ENCODE measurements around the gene PSMB7.
A peak's percentile ranks its signal among the peaks of the same experiment; 100 is the strongest.

Gene PSMB7

DNA sequence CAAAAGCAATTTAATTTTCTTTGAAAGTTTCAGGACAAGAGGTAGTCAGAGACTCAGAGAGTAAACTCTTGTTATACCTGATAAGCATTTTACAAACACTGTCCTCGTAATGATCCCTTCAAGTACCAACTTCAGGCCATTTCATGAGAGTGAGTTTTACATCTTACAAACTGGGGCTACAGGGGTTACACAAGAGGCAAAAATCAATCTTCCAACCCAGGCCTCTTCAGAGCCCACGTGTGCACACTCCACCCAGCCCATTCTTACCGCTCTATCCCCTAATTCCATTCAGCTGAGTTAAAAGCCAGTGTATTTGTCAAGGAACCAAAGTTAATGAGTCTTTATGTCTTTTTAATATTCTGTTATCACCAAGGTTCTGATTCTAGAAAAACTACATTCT, 46.5 kb downstream of the PSMB7 start:
- ChIA-PET CTCF (no interaction called here), POLR2A (ENCODE audit: low non-redundant PET) (no interaction called here)
- TF ChIP-seq, protein P1, sequence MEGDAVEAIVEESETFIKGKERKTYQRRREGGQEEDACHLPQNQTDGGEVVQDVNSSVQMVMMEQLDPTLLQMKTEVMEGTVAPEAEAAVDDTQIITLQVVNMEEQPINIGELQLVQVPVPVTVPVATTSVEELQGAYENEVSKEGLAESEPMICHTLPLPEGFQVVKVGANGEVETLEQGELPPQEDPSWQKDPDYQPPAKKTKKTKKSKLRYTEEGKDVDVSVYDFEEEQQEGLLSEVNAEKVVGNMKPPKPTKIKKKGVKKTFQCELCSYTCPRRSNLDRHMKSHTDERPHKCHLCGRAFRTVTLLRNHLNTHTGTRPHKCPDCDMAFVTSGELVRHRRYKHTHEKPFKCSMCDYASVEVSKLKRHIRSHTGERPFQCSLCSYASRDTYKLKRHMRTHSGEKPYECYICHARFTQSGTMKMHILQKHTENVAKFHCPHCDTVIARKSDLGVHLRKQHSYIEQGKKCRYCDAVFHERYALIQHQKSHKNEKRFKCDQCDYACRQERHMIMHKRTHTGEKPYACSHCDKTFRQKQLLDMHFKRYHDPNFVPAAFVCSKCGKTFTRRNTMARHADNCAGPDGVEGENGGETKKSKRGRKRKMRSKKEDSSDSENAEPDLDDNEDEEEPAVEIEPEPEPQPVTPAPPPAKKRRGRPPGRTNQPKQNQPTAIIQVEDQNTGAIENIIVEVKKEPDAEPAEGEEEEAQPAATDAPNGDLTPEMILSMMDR (conservative IDR thresholded peaks at IDR 0.05; ENCODE audit: low read depth), result no peak
- no peak overlapping the region for H3K27ac ChIP-seq
- DNase-seq (ENCODE audit: low spot score), result no peak

GRCh38 chr9:124366476-124367220, 48.6 kb downstream of the PSMB7 start:
- TF ChIP-seq, protein P1 (conservative IDR thresholded peaks at IDR 0.05; ENCODE audit: low read depth), result no peak
- CTCF ChIA-PET, result interaction anchor here (0.6 to 2.0 kb wide), 2 partner anchors 160 to 240 kb away, joined by 3 to 6 read pairs; no protein-coding TSS in a partner anchor
- DNase-seq (ENCODE audit: low spot score), result peak; percentile 63
- POLR2A ChIA-PET (ENCODE audit: low non-redundant PET), result interaction anchor here (1.1 kb wide), 1 partner anchor 161 kb away, joined by 3 read pairs; no protein-coding TSS in a partner anchor
- H3K27ac ChIP-seq, result no peak overlapping the region

- no peak for DNase-seq (ENCODE audit: low spot score)
- TF ChIP-seq, protein P1 (conservative IDR thresholded peaks at IDR 0.05; ENCODE audit: low read depth), result no peak
- POLR2A ChIA-PET (ENCODE audit: low non-redundant PET), result no interaction called here
- no peak overlapping the region for H3K27ac ChIP-seq
- CTCF ChIA-PET, result interaction anchor here (0.8 to 2.0 kb wide), 2 partner anchors 45 to 238 kb away, joined by 4 to 6 read pairs; no protein-coding TSS in a partner anchor
These were observed 50.2 kb downstream of the PSMB7 start for GRCh38 chr9:124365036-124365435.

DNA sequence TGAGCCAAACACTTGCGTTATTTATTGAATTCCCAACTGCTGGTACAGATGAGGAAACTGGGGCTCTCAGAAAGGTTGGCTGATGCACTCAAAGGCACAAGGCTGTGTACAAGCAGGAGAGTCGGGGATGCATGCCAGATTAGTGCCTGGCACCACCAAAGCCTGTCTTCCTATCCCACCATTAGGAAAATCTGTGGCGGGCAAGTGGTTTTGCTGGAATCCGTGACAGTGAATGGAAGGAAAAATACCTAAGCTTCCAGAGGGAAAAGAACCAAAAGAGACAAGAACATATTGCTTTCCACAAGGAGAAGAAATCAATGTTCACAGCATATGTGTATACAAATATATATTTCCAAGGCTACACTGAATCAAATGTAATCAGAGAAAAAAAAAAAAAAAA, 51.1 kb downstream of the PSMB7 start:
- no peak overlapping the region for H3K27ac ChIP-seq
- TF ChIP-seq, protein P1 (conservative IDR thresholded peaks at IDR 0.05; ENCODE audit: low read depth), result no peak
- CTCF ChIA-PET, result no interaction called here
- no peak for DNase-seq (ENCODE audit: low spot score)
- POLR2A ChIA-PET (ENCODE audit: low non-redundant PET), result no interaction called here

- no peak for DNase-seq (ENCODE audit: low spot score)
- CTCF ChIA-PET, result interaction anchor here (0.7 kb wide), 1 partner anchor 122 kb away, joined by 3 read pairs; no protein-coding TSS in a partner anchor
- H3K27ac ChIP-seq, result no peak overlapping the region
- TF ChIP-seq, protein P1 (conservative IDR thresholded peaks at IDR 0.05; ENCODE audit: low read depth), result no peak
- POLR2A ChIA-PET (ENCODE audit: low non-redundant PET), result no interaction called here
These were observed 51.7 kb downstream of the PSMB7 start for GRCh38 chr9:124363326-124364096.

GRCh38 chr9:124361128-124361527, 54.1 kb downstream of the PSMB7 start:
- no peak overlapping the region for H3K27ac ChIP-seq
- DNase-seq (ENCODE audit: low spot score), result no peak

More at GRCh38 chr9:124361128-124361527, 54.1 kb downstream of the PSMB7 start:
- ChIA-PET POLR2A (ENCODE audit: low non-redundant PET) (no interaction called here), CTCF (interaction anchor here (0.7 kb wide), 2 partner anchors 238 to 913 kb away, joined by 3 to 4 read pairs; no protein-coding TSS in a partner anchor)
- TF ChIP-seq, protein P1 (conservative IDR thresholded peaks at IDR 0.05; ENCODE audit: low read depth), result no peak
